HG03280 (cell line): ENCODE results near the gene PITPNM2.

ENCODE experiments used
- ATAC-seq: cut with Tn5 transposase; IDR thresholded peaks from one replicate; pipeline ENCODE4 v1.9.1; 2021; ENCODE audit warnings: mild to moderate bottlenecking, moderate library complexity; ENCODE audit not compliant: unreplicated experiment

The PITPNM2 gene

GRCh38 chr12:123145211-123145610 is 5.7 kb downstream of the PITPNM2 start:
- no peak for ATAC-seq

DNA sequence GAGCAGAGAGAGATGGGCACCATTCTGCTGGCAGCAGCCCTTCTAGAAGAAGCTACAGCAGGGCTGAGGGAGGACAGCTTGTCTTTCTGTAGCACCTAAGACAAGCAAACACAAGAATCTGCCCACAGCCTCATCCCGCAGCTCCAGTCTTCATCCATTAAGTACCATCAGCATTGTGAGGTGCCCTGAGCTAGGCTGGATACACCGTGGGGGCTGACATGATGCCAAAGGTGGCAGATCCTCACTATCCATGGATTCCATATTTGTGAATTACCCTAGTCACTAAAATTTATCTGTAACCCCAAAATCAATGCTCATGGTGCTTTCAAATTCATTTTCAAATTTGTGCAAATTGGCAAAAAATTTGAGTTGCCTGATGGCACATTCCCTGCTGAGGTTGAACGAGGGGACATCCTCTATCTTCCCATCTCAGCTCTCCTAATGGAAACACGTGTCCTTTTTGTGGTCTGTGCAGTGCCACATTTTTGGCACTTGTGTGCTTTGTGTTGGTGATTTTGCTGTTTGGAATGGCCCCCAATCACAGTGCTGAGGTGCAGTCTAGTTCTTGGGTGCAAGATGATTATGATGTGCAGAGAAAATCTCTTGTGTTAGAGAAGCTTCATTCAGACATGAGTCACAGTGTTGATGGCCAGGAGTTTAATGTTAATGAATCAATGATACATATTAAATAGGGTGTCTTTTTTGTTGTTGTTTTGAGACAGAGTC is 7.0 kb downstream of the PITPNM2 start:
- no peak for ATAC-seq

DNA sequence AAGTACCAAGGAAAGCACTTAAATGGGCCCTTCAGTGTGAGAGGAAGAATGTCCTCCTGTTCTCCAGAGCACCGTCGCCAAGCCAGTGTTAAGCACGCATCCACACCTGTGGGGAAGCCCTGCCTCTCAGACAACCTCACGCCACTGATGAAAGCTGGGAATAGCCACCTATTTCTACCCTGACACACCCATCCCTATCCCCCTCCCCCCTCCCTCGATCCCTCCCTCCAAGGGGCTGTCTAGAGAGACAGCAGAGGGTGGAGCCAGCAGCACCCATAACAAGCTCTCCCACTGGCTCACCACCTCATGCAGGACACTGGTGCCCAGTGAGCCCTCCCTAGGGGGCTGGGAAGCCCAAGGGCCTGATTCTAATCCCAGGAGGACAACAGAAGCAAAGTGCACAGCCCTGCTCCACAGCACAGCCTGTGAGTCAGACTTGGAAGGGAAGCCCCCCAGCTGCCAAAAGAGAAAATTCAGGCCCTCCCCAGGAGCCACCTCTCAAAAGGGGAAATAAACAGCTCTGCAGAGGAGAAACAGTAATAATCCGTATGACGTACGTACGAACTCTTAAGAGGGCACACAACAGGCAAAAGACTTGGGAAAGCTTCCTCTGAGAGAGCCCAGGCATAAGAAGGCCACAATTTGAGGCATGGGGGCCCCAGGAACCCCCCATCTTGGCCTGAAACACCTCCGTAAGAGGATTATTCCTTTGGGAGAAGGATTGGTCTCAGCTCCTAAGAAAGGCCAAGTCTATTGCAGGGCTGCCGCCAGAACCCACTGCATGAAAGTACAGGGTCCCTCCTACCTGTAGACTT is 7.8 kb downstream of the PITPNM2 start:
- ATAC-seq = no peak

GRCh38 chr12:123142518-123142840 is 8.4 kb downstream of the PITPNM2 start:
- no peak for ATAC-seq

- ATAC-seq = no peak
These were observed 9.0 kb downstream of the PITPNM2 start for GRCh38 chr12:123141615-123142517.

DNA sequence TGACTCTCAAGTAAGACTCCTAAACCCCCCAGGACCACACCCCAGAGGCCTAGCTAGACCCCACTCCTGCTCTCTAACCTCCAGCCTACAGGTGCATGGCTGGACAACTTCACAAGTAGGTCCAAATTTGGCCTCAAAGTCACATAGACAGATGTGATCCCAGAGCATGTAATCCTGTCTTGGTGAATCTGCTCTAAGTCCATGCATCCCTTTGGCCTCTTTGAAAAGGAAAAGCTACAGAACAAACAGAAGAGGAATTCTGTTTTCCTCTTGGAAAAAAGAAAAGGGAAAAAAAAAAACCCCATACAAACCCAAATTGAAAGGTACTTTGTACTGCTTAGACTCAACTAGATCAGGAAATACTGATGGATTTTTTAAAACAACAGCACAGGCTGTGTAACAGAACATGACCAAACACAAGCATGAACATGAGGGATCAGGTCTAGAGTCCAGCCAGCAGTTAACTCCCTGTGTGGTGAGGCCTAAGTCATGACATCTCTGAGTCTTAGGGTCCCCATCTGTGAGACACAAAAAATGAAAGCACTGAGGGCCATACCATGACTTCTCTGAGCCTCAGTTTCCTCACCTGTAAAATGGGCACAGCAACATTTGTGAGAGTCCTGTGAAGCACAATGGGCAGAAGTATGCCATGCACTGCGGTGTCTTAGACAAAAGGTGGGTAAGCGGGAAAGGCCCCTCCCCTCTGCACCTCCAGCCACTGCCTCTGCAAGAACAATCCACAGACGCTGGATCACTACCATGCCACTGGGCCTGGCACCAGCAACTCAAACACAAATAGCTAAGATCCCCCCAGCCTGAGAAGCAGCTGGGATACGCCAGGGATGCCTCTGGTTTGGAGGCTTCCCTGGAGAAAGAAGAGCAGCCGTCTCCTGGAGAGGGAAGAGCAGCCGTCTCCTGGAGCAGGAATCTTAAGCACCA is 9.9 kb downstream of the PITPNM2 start:
- no peak for ATAC-seq

GRCh38 chr12:123139926-123140675 is 10.8 kb downstream of the PITPNM2 start:
- ATAC-seq = no peak

DNA sequence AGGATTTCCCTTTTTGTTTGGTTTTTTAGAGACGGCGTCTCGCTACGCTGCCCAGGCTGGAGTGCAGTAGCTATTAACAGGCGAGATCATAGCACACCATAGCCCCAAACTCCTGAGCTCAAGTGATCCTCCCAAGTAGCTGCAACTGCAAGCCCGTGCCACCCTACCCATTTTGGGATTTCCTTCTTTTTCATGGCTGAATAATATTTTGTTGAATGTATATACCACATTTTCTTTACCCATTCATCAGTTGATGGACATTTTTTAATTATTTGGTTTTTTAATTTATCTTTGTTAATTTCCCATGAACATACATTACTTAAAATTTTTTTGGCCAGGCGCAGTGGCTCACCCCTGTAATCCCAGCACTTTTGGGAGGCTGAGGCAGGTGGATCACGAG is 15.2 kb downstream of the PITPNM2 start:
- no peak for ATAC-seq

DNA sequence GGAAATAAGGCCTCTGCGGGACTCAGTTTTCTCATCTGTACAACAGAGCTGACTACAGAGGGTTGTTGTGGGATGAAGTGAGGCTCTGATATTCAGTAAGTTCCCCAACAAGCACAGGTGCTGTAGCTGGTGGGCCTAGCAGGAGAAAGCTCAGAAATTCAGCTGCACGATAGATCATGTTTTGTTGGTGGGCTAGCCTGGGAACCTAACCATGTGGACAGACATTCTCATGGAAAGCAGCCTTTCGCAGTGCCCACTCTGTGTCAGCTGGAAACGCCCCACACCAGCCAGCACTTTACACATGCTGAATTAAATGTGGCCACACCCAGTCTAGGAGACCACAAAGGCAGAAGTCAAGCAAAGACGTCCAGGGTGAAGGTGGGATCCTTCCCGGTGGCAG is 16.1 kb downstream of the PITPNM2 start:
- ATAC-seq = no peak

DNA sequence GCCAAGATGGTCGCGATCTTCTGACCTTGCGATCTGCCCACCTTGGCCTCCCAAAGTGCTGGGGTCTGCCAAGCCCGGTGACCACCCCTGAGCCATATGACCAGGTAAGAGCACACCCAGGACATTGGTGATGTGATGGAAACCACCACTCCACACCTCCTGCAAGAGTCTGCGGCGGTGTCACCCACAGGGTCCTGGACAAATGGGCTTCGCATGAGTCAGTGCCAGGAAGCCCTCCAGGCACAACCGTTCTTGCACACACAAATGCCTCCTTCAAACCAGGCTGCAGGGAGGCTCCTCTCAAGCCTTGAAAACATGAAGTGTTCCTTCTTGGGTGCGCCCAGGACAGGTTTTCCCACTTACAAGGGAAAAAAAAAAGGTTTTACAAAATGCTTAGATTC is 16.6 kb downstream of the PITPNM2 start:
- ATAC-seq = no peak

DNA sequence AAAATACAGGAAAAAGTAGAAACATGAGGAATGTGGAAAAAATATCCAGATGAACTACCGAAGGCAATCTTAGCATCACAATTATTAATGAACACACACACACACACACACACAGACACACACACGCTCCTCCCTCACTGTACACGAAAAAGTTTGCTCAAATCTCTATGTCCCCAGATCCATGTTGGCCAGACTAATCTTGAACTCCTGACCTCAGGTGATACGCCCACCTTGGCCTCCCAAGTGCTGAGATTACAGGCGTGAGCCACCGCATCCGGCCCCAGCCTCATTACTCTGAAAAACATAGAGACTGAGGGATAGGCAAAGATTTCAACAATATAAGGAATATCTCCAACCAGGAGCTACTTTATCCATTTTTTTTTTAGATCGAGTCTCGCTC is 17.2 kb downstream of the PITPNM2 start:
- ATAC-seq = no peak

DNA sequence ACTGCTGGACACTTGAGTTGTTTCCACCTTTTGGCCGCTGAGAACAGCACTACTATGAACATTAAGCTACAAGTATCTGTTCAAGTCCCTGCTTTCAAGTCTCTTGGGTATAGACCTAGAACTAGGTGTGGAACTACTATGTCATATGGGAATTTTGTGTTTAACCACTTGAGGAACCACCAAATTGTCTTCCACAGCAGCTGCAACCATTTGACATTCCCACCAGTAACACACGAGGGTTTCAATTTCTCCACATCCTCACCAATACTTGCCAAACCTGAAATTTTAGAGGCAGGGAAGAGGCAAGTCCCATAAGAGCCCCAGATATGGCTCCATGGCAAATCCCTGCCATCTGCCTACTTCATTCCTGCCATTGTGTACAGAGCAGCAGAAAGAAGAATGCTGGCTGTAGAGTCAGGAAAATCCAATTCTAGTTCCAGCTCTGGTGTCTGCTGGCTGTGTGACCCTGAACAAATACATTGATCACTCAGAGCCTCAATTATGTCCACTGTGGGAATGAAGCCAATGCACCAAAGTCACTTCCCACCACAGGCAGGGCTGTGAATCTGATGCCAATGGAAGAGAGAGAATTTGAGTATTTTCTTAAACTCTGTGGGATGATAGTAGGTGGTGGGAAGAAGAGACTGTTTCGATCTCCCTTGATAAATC is 17.8 kb downstream of the PITPNM2 start:
- no peak for ATAC-seq

GRCh38 chr12:123131879-123132402 is 18.9 kb downstream of the PITPNM2 start:
- ATAC-seq = no peak

GRCh38 chr12:123131291-123131832 is 19.5 kb downstream of the PITPNM2 start:
- ATAC-seq = no peak

GRCh38 chr12:123129621-123130020 is 21.3 kb downstream of the PITPNM2 start:
- ATAC-seq = no peak

GRCh38 chr12:123127182-123127495 is 23.8 kb downstream of the PITPNM2 start:
- ATAC-seq = no peak

GRCh38 chr12:123126294-123127181 is 24.4 kb downstream of the PITPNM2 start:
- no peak for ATAC-seq

- no peak for ATAC-seq
These were observed 28.3 kb downstream of the PITPNM2 start for GRCh38 chr12:123122626-123123025.
